Body of pancreas (tissue), 4 donors: ENCODE results near the gene SCNN1A.

Experiments used
- POLR2A ChIP-seq, 3 donors: fragments of 450-650 bp; IDR thresholded peaks; one replicate each; pipeline ENCODE4 v1.6.1; 2016; ENCODE audit warnings: antibody characterized with exemption in 3 of 3, mild to moderate bottlenecking in 2 of 3
- TF ChIP-seq, protein P1 (sequence below), 7 experiments: fragments of 450-650 bp in 4 of 7; fragments of 200-600 bp in 3 of 7; sonication (generic) in 3 of 7; IDR thresholded peaks; one replicate each; pipeline ENCODE4 v1.5.1; 2016 to 2019; ENCODE audit warnings: antibody characterized with exemption in 7 of 7

DNA sequence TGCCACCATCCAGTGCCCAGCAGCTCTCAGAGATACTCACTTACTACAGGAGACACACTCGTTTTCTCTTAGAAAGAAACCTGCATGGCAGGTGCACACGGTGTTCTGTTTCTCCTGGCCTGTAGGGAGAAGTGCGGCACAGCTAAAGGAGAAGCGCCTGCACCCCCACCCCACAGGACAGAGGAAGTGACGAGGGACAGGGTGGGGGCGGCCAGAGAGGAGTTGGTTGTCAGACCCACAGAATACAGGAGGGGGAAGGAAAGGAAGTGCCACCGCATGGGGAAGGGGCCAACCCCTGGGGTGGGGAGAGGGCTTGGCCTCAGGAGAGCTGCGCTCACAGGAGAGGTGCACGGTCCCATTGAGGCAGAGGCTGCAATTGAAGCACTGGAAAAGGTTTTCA is 42.3 kb downstream of the SCNN1A start:
- TF ChIP-seq, protein P1, sequence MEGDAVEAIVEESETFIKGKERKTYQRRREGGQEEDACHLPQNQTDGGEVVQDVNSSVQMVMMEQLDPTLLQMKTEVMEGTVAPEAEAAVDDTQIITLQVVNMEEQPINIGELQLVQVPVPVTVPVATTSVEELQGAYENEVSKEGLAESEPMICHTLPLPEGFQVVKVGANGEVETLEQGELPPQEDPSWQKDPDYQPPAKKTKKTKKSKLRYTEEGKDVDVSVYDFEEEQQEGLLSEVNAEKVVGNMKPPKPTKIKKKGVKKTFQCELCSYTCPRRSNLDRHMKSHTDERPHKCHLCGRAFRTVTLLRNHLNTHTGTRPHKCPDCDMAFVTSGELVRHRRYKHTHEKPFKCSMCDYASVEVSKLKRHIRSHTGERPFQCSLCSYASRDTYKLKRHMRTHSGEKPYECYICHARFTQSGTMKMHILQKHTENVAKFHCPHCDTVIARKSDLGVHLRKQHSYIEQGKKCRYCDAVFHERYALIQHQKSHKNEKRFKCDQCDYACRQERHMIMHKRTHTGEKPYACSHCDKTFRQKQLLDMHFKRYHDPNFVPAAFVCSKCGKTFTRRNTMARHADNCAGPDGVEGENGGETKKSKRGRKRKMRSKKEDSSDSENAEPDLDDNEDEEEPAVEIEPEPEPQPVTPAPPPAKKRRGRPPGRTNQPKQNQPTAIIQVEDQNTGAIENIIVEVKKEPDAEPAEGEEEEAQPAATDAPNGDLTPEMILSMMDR (IDR thresholded peaks at IDR 0.05), result no peak
- no peak for TF ChIP-seq POLR2A (IDR thresholded peaks at IDR 0.05)
